Measurements from ENCODE around the gene CNTFR. TPM values are rescaled to one million over a fixed set of nuclear protein-coding genes. Genes with fewer than 3 reads are reported as not detected.

The CNTFR gene
- total RNA-seq, 1 donor from 2014 or later: 3.1 TPM

DNA sequence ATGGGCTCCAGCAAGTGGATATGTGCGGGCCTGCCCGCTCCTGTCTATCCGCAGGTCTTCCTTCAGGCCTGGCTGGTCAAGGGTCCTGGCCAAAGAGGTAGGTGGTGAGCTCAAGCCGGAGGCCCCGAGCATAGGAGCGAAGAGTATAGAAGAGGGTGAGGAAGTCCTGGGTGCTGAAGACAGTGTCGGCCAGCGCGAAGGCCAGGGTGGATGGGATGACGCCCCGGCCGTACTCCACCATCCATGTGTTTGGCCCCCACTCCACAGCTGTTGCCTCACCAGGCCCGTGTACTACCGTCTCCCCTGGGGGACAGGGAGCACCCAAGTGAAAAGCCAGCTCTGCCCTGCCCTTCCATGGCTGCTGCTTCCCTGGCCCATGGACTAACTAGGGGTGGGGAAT lies 46.0 kb upstream of the CNTFR start:
- no peak for DNase-seq (ENCODE audit: low spot score)
- H3K36me3 Mint-ChIP-seq (ENCODE audit: low read depth, unreplicated experiment): peaks cover 6% of the 10 kb centered on the region
- TF ChIP-seq, protein P1, sequence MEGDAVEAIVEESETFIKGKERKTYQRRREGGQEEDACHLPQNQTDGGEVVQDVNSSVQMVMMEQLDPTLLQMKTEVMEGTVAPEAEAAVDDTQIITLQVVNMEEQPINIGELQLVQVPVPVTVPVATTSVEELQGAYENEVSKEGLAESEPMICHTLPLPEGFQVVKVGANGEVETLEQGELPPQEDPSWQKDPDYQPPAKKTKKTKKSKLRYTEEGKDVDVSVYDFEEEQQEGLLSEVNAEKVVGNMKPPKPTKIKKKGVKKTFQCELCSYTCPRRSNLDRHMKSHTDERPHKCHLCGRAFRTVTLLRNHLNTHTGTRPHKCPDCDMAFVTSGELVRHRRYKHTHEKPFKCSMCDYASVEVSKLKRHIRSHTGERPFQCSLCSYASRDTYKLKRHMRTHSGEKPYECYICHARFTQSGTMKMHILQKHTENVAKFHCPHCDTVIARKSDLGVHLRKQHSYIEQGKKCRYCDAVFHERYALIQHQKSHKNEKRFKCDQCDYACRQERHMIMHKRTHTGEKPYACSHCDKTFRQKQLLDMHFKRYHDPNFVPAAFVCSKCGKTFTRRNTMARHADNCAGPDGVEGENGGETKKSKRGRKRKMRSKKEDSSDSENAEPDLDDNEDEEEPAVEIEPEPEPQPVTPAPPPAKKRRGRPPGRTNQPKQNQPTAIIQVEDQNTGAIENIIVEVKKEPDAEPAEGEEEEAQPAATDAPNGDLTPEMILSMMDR (IDR thresholded peaks at IDR 0.05; ENCODE audit: unreplicated experiment): no peak
- H3K4me3 Mint-ChIP-seq (ENCODE audit: unreplicated experiment): no peak overlapping the region
- H3K4me1 Mint-ChIP-seq (ENCODE audit: unreplicated experiment): peaks cover 11% of the 10 kb centered on the region
- no peaks in the 10 kb centered on the region for H3K9me3 Mint-ChIP-seq (ENCODE audit: unreplicated experiment)
- H3K27me3 Mint-ChIP-seq (ENCODE audit: unreplicated experiment): peaks cover 15% of the 10 kb centered on the region
- no peak overlapping the region for H3K27ac Mint-ChIP-seq (ENCODE audit: unreplicated experiment)

DNA sequence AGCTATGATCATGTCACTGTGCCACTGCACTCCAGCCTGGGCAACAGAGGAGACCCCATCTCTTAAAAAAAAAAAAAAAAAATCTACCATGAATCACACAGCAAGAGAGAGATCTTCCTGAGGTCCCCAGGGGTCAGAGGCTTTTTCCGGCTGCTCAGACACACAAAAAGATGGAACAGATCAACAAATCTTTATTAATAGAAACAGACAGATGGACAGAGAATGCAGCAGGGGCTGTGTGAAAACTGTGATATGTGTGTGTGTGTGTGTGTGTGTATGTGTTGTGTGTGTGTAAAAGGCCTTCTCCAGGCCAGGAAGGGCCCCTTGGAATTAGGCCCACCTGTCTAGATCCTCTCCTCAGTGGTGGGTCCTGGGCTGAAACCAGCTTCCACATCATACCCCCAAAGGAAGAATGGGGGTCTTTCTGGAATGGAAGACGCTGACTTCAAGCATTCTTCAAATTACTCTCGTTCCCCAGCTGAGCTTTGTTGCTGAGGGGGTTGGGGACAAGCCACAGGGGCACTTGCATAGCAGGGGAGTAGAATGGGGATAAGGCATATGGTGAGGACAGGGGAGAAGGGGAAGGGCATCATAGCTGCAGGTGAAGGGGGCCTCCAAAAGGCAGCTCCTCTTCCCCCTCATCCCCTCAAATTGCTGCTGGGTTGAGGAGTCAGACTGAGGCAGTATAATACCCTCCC lies 45.2 kb upstream of the CNTFR start:
- Mint-ChIP-seq H3K4me3 (ENCODE audit: unreplicated experiment) (no peak overlapping the region), H3K27ac (ENCODE audit: unreplicated experiment) (no peak overlapping the region), H3K27me3 (ENCODE audit: unreplicated experiment) (peaks cover 19% of the 10 kb centered on the region), H3K4me1 (ENCODE audit: unreplicated experiment) (peaks cover 11% of the 10 kb centered on the region), H3K36me3 (ENCODE audit: low read depth, unreplicated experiment) (peaks cover 6% of the 10 kb centered on the region), H3K9me3 (ENCODE audit: unreplicated experiment) (no peaks in the 10 kb centered on the region)
- DNase-seq (ENCODE audit: low spot score): no peak
- TF ChIP-seq, protein P1 (IDR thresholded peaks at IDR 0.05; ENCODE audit: unreplicated experiment): no peak

DNA sequence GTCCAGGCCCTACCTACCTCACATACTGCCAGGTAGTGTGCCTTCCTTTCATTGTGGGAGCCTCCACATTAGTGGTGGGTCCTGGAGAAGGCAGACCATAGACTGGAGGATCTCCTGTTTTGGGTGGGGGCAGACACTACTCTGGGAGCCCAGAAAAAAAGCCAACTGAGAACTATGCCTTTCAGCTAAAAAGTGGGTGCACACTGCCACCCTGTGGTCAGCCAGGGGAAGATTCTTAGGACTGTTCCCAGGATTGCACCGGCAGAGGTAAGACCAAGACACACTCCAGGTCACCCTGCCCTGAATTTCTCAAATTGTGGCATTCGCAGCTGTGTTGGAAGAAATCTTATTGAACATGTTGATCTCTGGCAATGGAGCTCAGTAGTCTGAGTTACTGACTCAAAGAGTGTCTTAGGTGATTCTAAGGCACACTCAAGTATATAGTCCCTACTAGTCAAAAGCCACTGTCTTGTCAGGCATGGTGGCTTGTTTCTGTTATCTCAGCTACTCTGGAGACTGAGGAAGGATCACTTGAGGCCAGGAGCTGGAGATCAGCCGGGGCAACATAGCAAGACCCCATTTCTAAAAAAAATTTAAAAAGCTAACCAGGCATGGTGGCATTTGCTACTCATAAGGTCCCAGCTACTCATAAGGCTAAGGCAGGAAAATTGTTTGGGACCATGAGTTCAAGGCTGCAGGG lies 44.5 kb upstream of the CNTFR start:
- DNase-seq (ENCODE audit: low spot score): peak; percentile 83
- Mint-ChIP-seq H3K4me3 (ENCODE audit: unreplicated experiment) (no peak overlapping the region), H3K4me1 (ENCODE audit: unreplicated experiment) (peaks cover 16% of the 10 kb centered on the region), H3K36me3 (ENCODE audit: low read depth, unreplicated experiment) (peaks cover 6% of the 10 kb centered on the region), H3K27ac (ENCODE audit: unreplicated experiment) (peak overlapping the region; percentile 42), H3K9me3 (ENCODE audit: unreplicated experiment) (no peaks in the 10 kb centered on the region), H3K27me3 (ENCODE audit: unreplicated experiment) (peaks cover 26% of the 10 kb centered on the region)
- TF ChIP-seq, protein P1 (IDR thresholded peaks at IDR 0.05; ENCODE audit: unreplicated experiment): peak; percentile 66

DNA sequence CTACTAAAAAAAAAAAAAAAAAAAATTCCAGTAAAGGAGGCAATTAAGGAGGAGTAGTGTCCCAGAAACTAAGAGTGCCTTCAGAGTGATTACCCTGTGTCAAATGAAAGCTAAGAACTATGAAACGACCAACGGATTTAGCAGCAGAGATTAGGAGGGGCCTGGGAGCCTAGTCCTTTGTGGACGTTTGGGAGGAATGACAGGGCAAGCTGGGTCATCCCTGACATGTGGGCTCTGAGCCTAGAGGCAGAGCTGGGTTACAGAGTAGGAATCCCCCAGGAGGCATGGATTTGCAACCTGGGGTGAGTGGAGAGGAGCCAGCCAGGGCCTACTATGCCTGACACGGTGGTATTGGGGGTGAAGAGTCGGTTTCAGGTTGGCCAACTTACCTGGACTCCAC lies 43.6 kb upstream of the CNTFR start:
- Mint-ChIP-seq H3K4me1 (ENCODE audit: unreplicated experiment) (peaks cover 19% of the 10 kb centered on the region), H3K36me3 (ENCODE audit: low read depth, unreplicated experiment) (peaks cover 10% of the 10 kb centered on the region), H3K27me3 (ENCODE audit: unreplicated experiment) (peaks cover 27% of the 10 kb centered on the region), H3K27ac (ENCODE audit: unreplicated experiment) (no peak overlapping the region), H3K4me3 (ENCODE audit: unreplicated experiment) (no peak overlapping the region), H3K9me3 (ENCODE audit: unreplicated experiment) (no peaks in the 10 kb centered on the region)
- no peak for DNase-seq (ENCODE audit: low spot score)
- TF ChIP-seq, protein P1 (IDR thresholded peaks at IDR 0.05; ENCODE audit: unreplicated experiment): no peak
